ENCODE data around the gene STT3B.

The STT3B gene

DNA sequence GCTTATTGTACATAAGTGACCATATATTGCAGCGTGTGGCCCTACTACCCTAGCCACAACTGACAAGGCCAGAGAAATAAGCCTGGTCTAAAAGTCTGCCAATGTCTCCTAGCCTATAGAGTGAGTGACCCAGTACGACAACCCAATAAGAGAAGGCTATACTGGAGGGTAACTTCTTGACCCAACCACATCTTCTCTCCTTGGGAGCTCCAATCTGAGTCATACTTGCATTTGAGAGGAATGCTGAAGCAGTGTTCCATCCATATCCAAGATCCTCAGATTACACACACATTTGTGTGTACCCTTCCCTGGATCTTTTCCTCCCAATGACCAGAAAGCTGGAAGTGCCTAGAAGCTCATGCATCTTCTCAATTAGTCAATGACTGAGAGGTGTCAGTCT, 11.3 kb upstream of the STT3B start:
- no peak for DNase-seq (ENCODE audit: low spot score)

DNA sequence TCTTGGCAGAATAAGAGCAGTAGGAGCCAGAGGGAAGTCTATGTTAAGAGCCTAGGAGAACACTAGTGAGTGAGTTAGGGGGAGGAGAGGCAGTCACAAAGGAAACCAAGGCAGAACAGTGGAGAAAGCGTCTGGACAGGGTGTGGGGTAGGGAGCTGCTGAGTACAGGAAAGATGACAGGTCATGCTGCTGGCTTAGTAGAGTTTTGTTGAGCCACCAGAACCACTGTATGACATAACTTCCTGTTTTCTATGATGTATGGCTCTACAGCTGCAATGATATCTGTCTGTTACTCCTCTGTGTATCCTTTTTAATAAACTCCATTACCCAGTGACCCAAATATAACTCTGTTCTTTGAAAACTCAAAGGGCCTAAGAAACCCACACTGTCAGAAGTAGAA, 10.6 kb upstream of the STT3B start:
- no peak for DNase-seq (ENCODE audit: low spot score)

DNA sequence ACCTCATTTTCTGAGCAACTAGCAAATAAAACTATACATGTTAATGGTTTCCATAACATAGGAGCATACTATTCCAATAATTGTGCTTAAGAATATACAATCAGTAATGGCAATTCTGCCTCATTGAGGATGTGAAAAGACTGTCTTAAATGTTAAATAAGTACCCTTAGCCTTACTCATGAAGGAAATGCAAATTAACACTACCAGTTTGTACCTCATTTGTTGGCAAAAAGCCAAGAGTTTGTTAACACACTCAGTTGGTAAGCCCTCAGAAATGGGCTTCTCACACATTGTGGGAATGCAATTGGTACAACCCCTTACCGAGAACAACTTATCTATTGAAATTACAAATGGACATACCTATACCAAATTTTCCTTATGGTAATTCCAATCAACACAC, 9.2 kb upstream of the STT3B start:
- DNase-seq (ENCODE audit: low spot score) = no peak

DNA sequence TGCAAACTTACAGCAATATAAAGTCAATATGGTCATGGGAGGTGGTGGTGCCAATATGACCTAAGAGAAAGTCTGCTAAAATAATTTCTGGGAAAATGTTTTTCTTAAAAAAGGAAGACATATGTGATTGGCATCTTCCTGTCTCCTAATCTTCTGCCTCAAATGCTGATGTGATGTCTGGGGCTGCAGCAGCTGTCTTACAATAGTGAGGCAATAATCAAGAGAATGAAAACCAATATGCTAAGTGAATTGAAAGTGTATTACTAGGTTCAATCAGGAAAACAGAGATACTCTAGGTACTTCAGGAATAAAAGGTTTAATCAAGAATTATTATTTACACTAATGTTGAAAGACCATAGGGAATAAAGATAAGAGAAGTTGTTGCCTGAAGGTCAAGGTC, 7.2 kb upstream of the STT3B start:
- no peak for DNase-seq (ENCODE audit: low spot score)

DNA sequence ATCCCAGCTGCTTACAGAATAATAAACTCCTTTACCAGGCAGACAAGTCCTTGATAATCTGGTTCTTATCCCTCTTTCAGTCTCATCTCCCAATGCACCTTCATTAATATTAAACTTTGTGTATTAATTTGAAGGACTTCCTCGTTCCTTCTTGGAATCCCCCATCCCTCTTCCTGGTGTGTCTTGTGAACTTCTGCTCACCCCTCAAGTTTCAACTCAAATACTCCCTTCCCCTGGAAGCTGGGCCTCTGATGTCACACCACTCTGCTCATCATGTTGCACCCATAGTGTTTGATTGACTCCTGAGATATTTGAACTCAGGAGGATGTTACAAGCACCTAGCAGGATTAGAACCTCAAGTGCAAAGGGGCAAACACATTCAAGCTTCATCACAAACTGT, 3.3 kb upstream of the STT3B start:
- no peak for DNase-seq (ENCODE audit: low spot score)

DNA sequence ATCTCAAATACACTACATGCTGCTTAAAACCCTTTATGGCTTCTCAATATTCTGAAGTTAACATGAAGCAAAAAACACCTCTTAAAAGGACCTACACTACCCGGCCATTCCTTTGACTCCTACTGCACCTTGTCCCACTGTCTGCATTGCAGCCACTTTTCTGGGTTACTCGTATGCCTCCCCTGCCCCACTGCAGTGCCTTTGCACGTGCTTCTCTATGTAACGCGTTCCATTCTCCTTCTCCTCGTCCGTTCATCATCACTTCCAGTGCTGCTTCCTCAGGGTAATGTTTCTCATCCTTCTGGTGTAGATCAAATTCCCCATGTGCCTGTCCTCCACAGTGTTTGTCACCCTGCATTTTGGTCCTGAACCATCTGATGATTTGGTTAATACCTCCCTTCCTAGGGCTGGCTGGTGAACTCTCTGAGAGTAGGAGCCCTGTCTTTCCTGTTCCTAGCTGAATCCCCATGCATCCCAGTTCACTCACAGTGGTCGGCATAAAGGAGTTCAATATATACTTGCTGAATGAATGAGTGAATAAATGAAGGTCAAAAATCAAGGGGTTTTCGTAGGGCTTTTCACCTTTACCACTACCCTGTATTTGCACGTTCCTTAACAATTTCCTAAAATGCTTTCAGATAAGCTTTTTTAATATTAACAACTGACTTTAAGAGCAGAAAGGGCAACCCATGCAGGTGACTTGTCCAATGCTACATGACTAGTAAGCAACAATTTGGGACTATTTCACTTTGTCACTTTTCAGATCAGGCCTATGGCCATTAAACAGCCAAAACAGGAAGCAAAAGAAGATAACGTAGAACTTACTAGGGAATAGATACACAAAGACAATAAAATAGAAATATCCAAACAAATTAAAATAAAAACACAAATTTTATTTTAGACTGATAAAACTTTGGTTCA, 2.4 kb upstream of the STT3B start:
- DNase-seq (ENCODE audit: low spot score) = no peak

DNA sequence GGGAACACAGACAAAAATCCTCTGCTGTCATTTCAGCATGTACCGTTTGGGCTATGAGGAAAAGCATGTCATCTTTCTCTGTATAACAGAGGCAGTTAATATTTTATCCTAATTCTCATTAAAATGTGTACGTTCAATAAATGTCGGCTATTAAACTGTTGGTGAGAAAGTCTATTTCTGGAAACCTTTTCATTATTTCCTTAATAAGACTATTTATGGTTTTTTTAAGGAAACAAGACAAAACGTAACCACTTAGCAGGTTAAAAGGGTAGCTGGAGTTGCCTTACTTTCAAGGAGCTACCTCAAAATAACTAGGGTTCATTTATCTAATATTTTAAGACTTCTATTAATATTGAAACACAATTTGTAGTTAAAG, 1.8 kb upstream of the STT3B start:
- DNase-seq (ENCODE audit: low spot score) = no peak

DNA sequence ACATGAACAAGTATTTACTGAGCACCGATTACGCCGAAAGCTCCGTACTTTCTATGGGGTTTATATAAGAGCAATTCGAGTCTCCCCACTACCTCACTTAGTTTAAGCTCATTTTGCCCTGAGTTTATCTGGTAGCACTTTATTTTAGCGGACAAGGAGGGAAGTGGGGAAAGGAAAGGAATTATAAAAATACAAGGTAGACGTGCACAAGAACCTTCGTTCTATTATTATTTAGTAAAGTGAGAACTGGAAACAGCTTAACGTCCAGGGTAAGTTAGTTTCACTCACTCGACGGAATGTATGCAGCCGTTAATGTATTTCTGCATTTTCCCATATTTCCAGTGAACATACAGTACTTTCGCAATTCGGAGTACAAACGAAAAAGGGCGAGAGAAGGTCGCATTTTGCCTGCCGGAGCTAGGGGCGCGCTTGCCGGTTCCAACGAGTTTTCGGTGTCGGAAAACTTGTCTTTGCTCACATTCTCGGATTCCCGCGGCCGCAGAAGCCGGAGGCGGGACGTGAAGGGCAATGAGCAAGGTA, 1.2 kb upstream of the STT3B start:
- DNase-seq (ENCODE audit: low spot score) = no peak

DNA sequence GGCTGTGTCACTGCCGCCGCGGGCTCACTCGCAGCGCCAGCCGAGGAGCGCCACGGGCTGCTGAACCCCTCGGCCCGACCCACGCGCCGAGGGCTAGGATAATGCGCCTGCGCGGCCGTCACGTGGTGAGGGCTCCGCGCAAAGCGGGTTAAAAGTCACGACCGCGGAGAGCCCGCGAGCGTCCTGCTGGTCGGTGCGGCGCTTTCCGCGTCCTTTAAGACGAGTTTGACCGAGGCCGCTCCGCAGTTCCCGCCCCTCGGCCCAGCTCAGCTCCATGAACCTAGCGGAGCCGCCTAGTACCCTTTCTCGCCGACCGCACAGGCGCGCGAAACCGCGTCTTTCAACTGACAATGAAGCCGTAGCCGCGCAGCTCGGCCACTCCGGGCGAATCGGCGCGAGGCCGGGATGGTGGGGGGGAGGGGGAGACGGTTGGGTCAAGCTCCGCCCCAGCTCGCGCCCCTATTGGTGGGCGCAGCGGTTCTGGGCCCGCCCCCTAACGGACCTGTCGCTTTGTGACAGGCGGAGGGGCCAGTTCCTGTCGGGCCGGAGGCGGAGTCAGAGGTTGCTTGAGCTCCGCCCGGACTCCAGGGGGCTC, 636 bp upstream of the STT3B start:
- DNase-seq (ENCODE audit: low spot score) = peak; percentile 99

DNA sequence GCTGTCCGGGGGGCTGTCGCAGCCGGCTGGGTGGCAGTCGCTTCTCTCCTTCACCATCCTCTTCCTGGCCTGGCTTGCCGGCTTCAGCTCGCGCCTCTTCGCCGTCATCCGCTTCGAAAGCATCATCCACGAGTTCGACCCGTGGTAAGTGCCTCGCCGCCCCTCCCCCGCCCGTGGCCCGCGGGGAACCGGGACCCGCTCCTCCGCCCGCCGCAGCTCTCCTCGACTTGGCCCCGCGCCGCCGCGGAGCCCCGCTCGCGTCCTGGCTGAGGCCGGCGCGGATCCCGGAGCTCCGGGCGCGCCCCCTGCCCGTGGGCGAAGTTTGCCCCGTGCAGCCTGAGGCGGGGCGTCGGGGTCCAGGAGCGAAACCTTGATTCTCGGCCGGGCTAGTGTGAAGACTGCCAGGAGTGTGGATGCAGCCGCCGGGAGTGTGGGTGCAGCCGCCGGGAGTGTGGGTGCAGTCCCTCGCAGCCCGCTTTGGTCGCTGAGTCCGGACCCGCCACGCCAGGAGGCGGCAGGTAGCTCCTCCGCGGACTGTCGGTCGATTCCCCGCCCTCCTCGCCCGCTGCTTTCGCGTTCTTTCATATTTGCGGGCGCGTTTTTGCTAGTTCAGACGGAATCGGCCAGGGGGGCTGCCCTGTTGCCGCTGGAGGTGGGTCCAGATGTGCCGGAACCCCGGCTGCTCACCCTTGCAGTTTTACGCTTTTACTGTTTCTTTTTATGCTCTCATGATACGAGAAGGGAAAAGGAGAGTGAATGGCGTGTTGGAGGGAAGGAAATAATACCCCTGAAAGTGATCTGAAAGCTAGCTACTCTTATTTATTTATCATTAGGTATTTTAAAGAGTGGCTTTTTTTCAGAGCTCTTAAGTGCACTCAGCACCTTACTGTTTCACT, 692 bp downstream of the STT3B start:
- no peak for DNase-seq (ENCODE audit: low spot score)

DNA sequence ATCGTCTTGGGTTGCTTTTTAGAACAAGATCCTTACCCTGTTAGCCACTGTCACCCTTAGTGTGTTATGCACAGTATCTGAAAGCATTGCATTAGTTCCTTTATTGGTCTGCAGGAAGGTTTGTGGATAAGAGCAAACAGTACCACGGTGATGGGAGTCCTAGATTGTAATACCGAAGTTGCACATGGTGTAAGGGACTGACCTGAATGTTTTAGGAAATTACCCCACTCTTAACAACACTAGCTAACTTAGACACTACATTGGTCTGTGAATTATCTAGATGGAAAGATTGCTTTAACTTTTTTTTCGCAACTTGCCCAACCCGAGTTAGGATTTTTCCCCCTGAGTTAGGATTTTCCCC, 1.3 kb downstream of the STT3B start:
- peak; percentile 49 for DNase-seq (ENCODE audit: low spot score)

DNA sequence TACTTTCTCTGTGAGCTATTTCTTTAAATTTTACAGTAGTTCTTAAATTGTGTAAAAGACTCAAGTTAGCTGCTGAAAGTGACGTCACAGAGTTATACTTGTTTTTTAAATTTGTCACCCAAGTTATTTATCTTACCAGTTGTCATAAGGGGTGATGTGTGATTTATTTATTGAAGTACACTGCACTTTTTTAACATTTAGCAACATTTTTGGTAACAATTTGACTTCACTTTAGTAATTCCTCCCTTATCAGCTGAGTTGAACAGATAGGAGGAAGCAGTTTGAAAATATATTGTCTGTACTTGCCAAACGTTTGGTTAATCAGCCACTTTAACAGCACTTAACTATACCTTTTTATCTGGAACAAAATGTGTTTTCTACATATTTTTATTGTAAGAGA, 3.8 kb downstream of the STT3B start:
- no peak for DNase-seq (ENCODE audit: low spot score)

DNA sequence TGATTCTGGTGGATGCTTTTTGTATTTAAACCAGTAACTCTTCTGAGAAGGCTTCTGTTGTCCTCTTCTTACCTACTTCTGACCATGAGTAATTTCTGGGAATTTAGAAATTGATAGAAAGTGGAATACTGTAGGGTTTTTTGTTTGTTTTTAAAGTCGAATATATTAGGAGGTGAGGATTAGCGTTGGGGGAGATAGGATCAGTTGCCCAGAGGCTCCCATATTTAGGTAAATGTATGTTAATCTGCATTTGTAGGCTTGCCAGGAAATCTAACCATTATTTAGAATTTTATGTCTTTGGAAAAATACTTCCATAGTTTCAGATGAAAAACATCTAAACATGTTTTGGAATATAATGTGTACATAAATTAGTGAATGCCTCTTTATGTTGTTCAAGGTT, 6.1 kb downstream of the STT3B start:
- DNase-seq (ENCODE audit: low spot score) = no peak

DNA sequence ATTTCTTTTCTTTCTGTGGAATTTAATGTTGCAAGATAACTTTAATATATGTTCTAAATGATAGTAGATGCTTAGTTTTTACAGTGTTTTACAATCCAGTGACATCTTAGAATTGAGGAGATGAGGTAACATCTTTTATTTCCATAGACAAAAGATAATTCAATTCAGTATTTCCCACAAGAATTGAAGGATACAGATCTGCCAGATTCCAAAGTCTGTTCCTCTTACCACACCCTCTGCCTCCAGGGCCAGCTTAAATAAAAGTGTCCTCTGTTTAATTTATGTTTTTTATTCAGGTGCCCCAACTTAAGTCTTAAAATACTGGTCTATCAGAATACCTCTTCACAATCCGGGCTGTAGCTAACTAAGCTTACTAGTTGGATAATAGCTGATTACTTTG, 6.5 kb downstream of the STT3B start:
- DNase-seq (ENCODE audit: low spot score) = no peak

DNA sequence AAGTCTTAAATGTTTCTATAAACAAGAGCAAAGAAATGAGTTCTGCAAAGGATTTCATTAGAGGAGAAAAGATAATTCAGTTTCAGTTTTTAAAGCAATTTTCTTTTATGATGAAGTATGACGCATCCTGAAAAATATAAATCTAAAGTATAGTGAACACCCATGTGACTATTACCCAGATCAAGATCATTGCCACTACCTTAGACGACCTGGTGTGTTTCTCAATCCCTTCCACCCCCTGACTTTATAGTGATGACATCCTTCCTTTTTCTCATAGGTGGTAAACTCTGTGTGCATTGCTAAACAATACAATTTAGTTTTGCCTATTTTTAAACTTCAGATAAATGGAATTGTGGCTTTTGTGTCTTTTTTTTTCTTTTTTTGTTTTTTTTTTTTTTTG, 8.4 kb downstream of the STT3B start:
- DNase-seq (ENCODE audit: low spot score) = no peak

DNA sequence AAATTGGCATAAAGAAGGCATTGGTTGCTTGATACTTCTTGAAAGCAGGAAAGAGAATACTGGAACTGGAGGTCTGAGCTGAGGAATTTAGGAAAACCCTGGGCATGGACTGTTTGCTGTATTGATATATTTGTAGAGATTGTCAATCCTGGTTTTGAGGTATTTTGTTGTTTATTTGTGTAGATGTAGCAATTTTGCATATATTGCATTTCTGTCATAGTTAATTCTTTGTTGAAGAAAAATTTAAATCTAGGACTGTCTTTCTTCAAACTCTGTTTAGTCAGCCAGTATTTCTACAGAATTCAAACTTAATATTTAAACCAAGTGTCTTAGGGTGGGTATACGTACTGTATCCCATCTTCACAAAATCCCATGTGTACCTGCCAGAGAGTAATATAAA, 9.5 kb downstream of the STT3B start:
- no peak for DNase-seq (ENCODE audit: low spot score)

DNA sequence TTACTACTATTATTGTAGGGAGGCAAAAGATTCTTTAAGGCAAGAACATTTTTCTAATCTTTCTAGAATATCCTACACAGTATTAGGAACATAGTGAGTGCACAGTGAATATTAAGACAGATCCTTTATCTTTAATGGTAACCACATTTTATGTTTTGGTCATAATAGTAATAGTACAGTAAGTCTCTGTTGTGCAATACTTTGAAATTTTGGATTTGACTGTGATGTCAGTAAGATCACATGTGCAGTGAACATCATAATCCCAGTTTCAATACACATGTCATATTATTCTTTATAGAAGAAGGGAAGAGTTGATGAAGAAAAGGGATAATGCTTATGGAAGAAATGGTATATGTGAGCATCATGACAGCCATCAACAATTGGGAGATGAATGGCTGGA, 10.7 kb downstream of the STT3B start:
- DNase-seq (ENCODE audit: low spot score) = no peak

DNA sequence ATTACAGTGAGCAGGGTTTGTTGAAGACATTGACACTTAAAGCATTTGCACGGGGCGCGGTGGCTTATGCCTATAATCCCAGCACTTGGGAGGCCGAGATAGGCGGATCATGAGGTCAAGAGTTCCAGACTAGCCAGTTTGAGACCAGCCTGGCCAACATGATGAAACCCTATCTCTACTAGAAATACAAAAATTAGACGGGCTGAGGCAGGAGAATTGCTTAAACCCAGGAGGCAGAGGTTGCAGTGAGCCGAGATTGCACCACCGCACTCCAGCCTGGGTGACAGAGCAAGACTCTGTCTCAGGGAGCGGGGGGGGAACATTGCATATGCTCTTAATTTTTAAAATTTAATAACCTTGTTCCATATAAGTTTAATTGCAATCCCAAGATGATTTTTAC, 11.9 kb downstream of the STT3B start:
- no peak for DNase-seq (ENCODE audit: low spot score)

DNA sequence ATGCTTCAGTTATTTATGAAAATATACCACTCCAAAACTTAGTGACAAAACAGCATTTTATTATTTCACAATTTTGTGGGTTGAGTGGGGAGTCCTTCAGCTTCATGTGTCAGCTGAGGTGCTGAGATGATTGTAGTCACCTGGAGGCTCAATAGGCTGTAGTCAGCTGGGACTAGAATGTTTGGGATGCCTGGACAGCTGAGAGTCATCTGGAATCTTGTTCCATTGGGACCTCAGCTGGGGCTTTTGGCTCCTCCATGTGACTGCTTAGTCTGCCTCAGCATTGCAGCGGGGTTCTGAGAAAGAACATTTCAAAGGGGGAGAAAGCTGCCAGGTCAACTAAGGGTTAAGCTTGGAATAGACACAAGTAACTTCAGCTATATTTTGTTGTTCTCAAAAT, 13.4 kb downstream of the STT3B start:
- DNase-seq (ENCODE audit: low spot score) = no peak

DNA sequence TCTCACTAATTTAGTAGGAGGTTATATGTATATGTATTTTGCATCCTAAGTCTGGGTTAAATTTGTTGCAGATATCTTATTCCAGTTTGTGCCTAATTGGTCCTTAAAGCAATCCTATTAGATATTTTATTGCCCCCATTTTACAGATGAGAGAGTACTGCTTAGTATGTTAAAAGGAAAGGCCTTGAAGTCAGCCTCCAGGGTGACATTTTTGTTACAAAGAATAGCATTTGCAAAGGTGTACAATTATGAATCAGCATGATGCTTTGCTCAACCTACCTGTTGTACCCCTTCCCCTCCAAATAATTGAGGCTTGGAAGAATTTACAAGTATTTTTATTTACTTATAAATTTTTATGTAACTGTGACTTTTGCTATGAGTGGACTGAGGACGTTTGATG, 14.0 kb downstream of the STT3B start:
- DNase-seq (ENCODE audit: low spot score) = no peak

DNA sequence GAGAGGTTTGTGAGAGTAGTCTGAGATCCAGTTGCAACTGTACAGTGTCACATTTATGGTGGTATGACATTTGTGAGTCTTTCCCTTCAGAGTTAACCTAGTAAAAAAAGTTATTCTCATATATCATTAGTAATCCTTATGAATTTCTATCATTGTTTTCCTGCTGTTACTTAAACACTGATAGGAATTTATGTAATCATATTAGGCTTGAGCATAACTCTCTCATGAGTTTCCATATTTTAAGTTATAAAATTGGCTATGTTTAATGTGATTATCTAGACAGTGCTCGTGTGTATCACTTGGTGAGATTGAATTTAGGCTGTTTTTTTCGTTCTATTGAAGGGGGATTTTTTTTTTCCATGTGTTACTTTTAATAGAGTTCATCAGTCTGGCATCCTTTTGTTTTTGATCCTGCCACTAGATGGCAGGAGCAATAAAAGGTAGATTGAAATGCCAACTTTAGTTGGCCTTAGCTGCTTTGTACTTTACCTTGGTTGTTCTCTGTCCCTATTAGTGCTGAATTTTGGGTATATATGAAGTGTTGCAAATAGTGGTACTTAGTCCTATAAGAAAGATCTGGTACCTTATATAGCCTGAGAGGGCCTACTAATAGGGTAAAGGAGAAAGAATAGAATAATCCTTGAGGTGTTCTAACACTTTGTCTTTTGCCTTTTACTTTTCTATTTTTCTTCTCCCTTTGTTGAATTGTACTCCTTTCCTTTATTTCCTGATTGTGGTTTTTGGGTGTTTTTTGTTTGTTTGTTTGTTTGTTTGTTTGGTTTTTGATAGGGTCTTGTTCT, 17.9 kb downstream of the STT3B start:
- peak; percentile 56 for DNase-seq (ENCODE audit: low spot score)

DNA sequence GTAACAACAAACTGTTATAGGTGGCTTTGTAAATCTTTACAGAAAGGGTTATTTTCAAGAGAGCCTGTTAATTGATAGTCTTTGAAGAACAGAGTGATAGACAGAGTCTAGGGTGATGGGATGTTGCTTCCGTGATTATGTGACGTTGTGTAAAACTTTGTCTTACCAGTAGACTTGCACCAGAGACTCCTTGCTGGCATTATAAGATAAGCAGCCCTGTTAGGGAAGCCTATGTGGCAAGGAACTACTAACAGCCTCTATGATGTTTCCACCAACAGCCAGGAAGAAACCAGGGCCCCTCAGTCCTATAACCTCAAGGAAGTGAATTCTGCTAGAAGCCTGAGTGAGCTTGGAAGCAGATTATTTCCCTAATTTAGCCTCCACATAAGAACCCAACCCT, 18.9 kb downstream of the STT3B start:
- no peak for DNase-seq (ENCODE audit: low spot score)

Data from pons (tissue), 1 donor.